ENCODE measurements around the gene COPZ1.

COPZ1 gene

GRCh38 chr12:54390668-54391551 lies 66.0 kb downstream of the COPZ1 start:
- in situ Hi-C loops (cut with HindIII; ENCODE audit: low sequenced_read_pairs) = loop anchor here (5.0 kb wide), 1 partner anchor 49 kb away; no protein-coding TSS in a partner anchor

GRCh38 chr12:54392485-54393206 lies 67.7 kb downstream of the COPZ1 start:
- in situ Hi-C loops (cut with HindIII; ENCODE audit: low sequenced_read_pairs) = loop anchor here (5.0 kb wide), 1 partner anchor 50 kb away; no protein-coding TSS in a partner anchor

- in situ Hi-C loops (cut with HindIII; ENCODE audit: low sequenced_read_pairs) = loop anchor here (5.0 kb wide), 1 partner anchor 51 kb away; no protein-coding TSS in a partner anchor
Measured at GRCh38 chr12:54393207-54393609, 68.3 kb downstream of the COPZ1 start.

GRCh38 chr12:54393743-54394142 lies 68.8 kb downstream of the COPZ1 start:
- in situ Hi-C loops (cut with HindIII; ENCODE audit: low sequenced_read_pairs) = loop anchor here (5.0 kb wide), 1 partner anchor 51 kb away; no protein-coding TSS in a partner anchor

GRCh38 chr12:54394281-54394719 lies 69.4 kb downstream of the COPZ1 start:
- in situ Hi-C loops (cut with HindIII; ENCODE audit: low sequenced_read_pairs) = loop anchor here (5.0 kb wide), 1 partner anchor 52 kb away; no protein-coding TSS in a partner anchor

- in situ Hi-C loops (cut with HindIII; ENCODE audit: low sequenced_read_pairs) = loop anchor here (5.0 kb wide), 1 partner anchor 53 kb away; no protein-coding TSS in a partner anchor
Measured at GRCh38 chr12:54394986-54395385, 70.1 kb downstream of the COPZ1 start.

GRCh38 chr12:54395545-54395944 lies 70.6 kb downstream of the COPZ1 start:
- in situ Hi-C loops (cut with HindIII; ENCODE audit: low sequenced_read_pairs) = no loop called here

GRCh38 chr12:54397157-54397556 lies 72.2 kb downstream of the COPZ1 start:
- in situ Hi-C loops (cut with HindIII; ENCODE audit: low sequenced_read_pairs) = no loop called here

- in situ Hi-C loops (cut with HindIII; ENCODE audit: low sequenced_read_pairs) = no loop called here
Measured at GRCh38 chr12:54398218-54398617, 73.3 kb downstream of the COPZ1 start.

GRCh38 chr12:54398995-54399793 lies 74.3 kb downstream of the COPZ1 start:
- in situ Hi-C loops (cut with HindIII; ENCODE audit: low sequenced_read_pairs) = no loop called here

GRCh38 chr12:54401119-54401518 lies 76.2 kb downstream of the COPZ1 start:
- in situ Hi-C loops (cut with HindIII; ENCODE audit: low sequenced_read_pairs) = no loop called here
